Measurements from ENCODE around the gene MYOZ3.

MYOZ3 gene

DNA sequence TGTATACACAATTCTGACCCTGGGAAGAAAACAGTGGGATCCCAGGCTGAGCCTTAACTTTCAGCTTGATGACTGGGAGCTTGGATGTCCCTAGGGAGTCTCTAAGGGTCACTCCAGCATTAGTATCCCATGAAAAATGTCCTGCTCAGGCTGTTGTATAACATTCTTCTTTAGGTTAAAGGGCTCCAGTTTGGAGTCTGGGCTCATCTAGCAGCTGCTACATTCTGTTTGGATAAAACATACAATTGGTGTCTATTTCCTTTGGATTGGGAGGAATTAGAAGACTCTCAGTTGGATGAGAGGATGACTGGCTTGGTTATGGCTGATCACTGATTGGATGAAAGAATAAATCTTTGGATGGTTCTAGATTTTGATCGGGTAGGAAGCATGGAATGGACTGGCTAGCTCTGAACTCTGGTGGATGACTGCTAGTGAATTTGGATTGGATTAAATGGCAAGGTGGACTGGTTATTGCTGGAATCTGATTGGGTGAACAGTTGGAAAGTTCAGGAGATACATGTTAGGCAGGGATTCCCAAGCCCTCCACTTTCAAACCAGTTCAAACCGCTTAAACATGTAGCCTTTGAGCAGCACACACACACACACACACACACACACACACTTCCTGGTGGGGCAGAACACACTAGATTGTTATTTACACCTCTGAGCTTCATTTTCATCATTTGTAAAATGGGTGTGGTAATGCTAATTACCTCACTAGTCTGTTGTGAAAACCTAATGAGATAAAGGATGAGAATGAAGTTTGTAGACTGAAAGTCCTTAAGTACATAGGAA lies 7.1 kb upstream of the MYOZ3 start:
- H3K36me3 ChIP-seq (ENCODE audit: control insufficient read depth in 1 of 2, insufficient read depth in 2 of 2, low read length in 2 of 2), result peaks cover 3 to 20% of the 10 kb centered on the region in 2 donors
- H3K4me3 ChIP-seq (ENCODE audit: low read depth in 1 of 2, low read length in 2 of 2), result no peak overlapping the region
- H3K4me1 ChIP-seq (ENCODE audit: control insufficient read depth in 1 of 2, insufficient read depth in 2 of 2, low read length in 2 of 2), result peaks cover 11 to 71% of the 10 kb centered on the region in 2 donors
- H3K9me3 ChIP-seq (ENCODE audit: control insufficient read depth in 1 of 2, low read length in 2 of 2), result no peaks in the 10 kb centered on the region
- H3K27me3 ChIP-seq (ENCODE audit: low read depth, low read length), result no peaks in the 10 kb centered on the region
- H3K27ac ChIP-seq (ENCODE audit: low read length), result no peak overlapping the region

DNA sequence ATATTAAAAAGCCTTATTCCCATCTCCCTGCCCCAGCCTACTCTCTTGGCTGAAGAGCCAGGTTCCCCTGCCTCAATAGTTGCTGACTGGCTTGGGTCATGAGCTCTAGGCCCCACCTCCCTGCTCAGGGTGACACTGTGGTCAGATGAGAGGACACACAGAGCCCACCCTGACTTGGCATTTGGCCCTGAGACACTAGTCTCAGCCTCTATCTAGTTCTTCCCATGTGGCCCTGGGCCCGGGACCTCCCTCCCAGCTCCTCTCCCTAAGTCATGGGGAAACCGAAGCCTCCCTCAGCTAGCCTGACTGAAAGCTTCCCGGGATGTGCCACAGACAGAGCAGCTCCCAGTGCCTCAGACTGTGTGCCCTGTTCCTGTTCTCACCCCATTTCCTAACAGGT lies 5.8 kb upstream of the MYOZ3 start:
- H3K27ac ChIP-seq (ENCODE audit: low read length), result no peak overlapping the region

DNA sequence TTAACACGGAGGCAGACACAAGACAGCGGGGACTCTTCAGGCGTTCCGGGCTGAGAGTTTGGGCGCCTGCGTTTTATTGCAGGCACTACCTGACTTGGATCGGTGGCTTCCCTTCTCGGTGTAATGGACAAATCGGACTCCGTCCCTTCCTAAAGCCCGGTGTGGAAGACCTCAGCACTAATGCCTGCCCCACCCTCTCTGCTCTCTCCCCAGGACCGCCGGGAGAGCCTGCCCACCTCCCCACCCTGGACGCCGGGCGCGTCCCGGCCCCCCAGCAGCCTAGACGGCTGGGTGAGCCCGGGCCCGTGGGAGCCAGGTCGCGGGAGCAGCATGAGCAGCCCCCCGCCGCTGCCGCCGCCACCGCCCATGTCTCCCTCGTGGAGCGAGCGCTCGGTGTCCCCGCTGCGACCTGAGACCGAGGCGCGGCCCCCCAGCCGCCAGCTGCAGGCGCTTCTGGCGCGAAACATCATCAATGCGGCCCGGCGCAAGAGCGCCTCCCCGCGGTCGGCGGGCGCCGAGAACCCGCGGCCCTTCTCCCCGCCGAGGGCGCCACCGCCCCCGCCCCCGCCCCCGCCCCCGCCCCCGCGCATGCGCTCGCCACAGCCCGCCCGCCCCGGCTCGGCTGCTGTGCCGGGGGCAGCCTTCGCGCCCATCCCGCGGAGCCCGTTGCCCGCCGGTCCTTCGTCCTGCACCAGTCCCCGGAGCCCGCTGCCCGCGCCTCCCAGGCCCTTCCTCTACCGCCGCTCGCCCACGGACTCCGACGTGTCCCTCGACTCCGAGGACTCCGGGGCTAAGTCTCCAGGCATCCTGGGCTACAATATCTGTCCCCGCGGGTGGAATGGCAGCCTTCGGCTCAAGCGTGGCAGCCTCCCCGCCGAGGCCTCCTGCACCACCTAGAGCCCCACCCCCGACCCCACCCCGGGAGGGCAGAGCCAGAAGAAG lies 4.6 kb upstream of the MYOZ3 start:
- Histone ChIP-seq H3K27me3 (ENCODE audit: low read depth, low read length) (no peaks in the 10 kb centered on the region), H3K4me3 (ENCODE audit: low read depth in 1 of 2, low read length in 2 of 2) (peak overlapping the region; percentile 47 to 66), H3K36me3 (ENCODE audit: control insufficient read depth in 1 of 2, insufficient read depth in 2 of 2, low read length in 2 of 2) (no peaks in the 10 kb centered on the region), H3K9me3 (ENCODE audit: control insufficient read depth in 1 of 2, low read length in 2 of 2) (no peaks in the 10 kb centered on the region), H3K4me1 (ENCODE audit: control insufficient read depth in 1 of 2, insufficient read depth in 2 of 2, low read length in 2 of 2) (peaks cover 11 to 73% of the 10 kb centered on the region in 2 donors), H3K27ac (ENCODE audit: low read length) (no peak overlapping the region)

More for the DNA sequence above, 5.8 kb upstream of the MYOZ3 start:
- peaks cover 2 to 7% of the 10 kb centered on the region in 2 donors for H3K36me3 ChIP-seq (ENCODE audit: control insufficient read depth in 1 of 2, insufficient read depth in 2 of 2, low read length in 2 of 2)
- no peaks in the 10 kb centered on the region for H3K27me3 ChIP-seq (ENCODE audit: low read depth, low read length)
- H3K4me1 ChIP-seq (ENCODE audit: control insufficient read depth in 1 of 2, insufficient read depth in 2 of 2, low read length in 2 of 2), result peaks cover 11 to 74% of the 10 kb centered on the region in 2 donors
- no peak overlapping the region for H3K4me3 ChIP-seq (ENCODE audit: low read depth in 1 of 2, low read length in 2 of 2)
- H3K9me3 ChIP-seq (ENCODE audit: control insufficient read depth in 1 of 2, low read length in 2 of 2), result no peaks in the 10 kb centered on the region

DNA sequence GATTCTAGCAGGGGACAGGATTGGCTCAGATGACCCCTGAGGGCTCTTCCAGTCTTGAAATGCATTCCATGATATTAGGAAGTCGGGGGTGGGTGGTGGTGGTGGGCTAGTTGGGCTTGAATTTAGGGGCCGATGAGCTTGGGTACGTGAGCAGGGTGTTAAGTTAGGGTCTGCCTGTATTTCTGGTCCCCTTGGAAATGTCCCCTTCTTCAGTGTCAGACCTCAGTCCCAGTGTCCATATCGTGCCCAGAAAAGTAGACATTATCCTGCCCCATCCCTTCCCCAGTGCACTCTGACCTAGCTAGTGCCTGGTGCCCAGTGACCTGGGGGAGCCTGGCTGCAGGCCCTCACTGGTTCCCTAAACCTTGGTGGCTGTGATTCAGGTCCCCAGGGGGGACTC lies 2.9 kb upstream of the MYOZ3 start:
- H3K4me3 ChIP-seq (ENCODE audit: low read depth in 1 of 2, low read length in 2 of 2), result no peak overlapping the region
- peaks cover 5 to 58% of the 10 kb centered on the region in 2 donors for H3K4me1 ChIP-seq (ENCODE audit: control insufficient read depth in 1 of 2, insufficient read depth in 2 of 2, low read length in 2 of 2)
- H3K27ac ChIP-seq (ENCODE audit: low read length), result no peak overlapping the region
- no peaks in the 10 kb centered on the region for H3K27me3 ChIP-seq (ENCODE audit: low read depth, low read length)
- H3K36me3 ChIP-seq (ENCODE audit: control insufficient read depth in 1 of 2, insufficient read depth in 2 of 2, low read length in 2 of 2), result no peaks in the 10 kb centered on the region
- no peaks in the 10 kb centered on the region for H3K9me3 ChIP-seq (ENCODE audit: control insufficient read depth in 1 of 2, low read length in 2 of 2)

- no peaks in the 10 kb centered on the region for H3K27me3 ChIP-seq (ENCODE audit: low read depth, low read length)
- H3K9me3 ChIP-seq (ENCODE audit: control insufficient read depth in 1 of 2, low read length in 2 of 2), result no peaks in the 10 kb centered on the region
- no peak overlapping the region for H3K27ac ChIP-seq (ENCODE audit: low read length)
- no peaks in the 10 kb centered on the region for H3K36me3 ChIP-seq (ENCODE audit: control insufficient read depth in 1 of 2, insufficient read depth in 2 of 2, low read length in 2 of 2)
- H3K4me3 ChIP-seq (ENCODE audit: low read depth in 1 of 2, low read length in 2 of 2), result no peak overlapping the region
- H3K4me1 ChIP-seq (ENCODE audit: control insufficient read depth in 1 of 2, insufficient read depth in 2 of 2, low read length in 2 of 2), result peaks cover 5 to 51% of the 10 kb centered on the region in 2 donors
These were observed 2.3 kb upstream of the MYOZ3 start for GRCh38 chr5:150658699-150659265.

DNA sequence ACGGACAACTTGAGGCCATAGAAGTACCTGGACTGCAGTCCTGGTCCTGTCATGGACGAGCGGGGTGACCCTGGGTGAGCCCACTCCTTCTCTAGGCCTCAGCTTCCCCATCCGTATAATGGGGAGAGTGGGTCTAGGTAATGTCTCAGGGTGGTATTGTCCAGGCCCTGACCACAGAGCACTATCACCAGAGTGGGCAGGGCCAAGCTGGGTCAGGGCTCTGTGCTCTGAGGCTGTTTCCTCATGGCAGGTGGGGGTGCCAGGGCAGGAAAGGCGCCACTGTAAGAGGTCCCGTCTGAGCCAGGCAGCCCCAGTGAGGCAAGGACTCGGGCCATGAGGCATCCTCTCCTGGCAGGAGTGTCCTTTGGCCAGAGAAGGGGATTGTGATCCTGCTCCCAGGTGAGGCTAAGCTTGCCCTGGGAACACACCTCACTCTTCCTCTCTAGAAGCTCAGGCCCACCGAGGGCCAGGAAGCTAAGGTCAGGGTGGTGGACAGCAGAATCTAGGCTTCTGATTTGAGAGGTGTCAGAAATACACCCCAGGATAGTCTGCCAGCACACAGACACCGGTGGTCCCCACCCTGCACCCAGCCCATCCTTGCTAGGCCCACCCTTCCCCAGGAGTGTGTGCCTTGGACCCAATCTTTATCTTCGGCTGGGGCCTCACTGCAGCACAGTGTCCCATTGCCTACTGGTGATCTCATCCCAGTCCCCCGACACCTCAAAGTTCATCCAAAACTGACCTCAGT lies 1.5 kb upstream of the MYOZ3 start:
- peaks cover 5 to 45% of the 10 kb centered on the region in 2 donors for H3K4me1 ChIP-seq (ENCODE audit: control insufficient read depth in 1 of 2, insufficient read depth in 2 of 2, low read length in 2 of 2)
- no peaks in the 10 kb centered on the region for H3K27me3 ChIP-seq (ENCODE audit: low read depth, low read length)
- no peaks in the 10 kb centered on the region for H3K36me3 ChIP-seq (ENCODE audit: control insufficient read depth in 1 of 2, insufficient read depth in 2 of 2, low read length in 2 of 2)
- no peak overlapping the region for H3K4me3 ChIP-seq (ENCODE audit: low read depth in 1 of 2, low read length in 2 of 2)
- H3K9me3 ChIP-seq (ENCODE audit: control insufficient read depth in 1 of 2, low read length in 2 of 2), result no peaks in the 10 kb centered on the region
- H3K27ac ChIP-seq (ENCODE audit: low read length), result no peak overlapping the region

- Histone ChIP-seq H3K36me3 (ENCODE audit: control insufficient read depth in 1 of 2, insufficient read depth in 2 of 2, low read length in 2 of 2) (no peaks in the 10 kb centered on the region), H3K27ac (ENCODE audit: low read length) (no peak overlapping the region), H3K4me1 (ENCODE audit: control insufficient read depth in 1 of 2, insufficient read depth in 2 of 2, low read length in 2 of 2) (peaks cover 5 to 45% of the 10 kb centered on the region in 2 donors)
These were observed 781 bp upstream of the MYOZ3 start for GRCh38 chr5:150660108-150660831.

GRCh38 chr5:150661821-150662596 lies 958 bp downstream of the MYOZ3 start:
- H3K4me1 ChIP-seq (ENCODE audit: control insufficient read depth in 1 of 2, insufficient read depth in 2 of 2, low read length in 2 of 2), result peaks cover 5 to 38% of the 10 kb centered on the region in 2 donors
- H3K4me3 ChIP-seq (ENCODE audit: low read depth in 1 of 2, low read length in 2 of 2), result no peak overlapping the region
- H3K27ac ChIP-seq (ENCODE audit: low read length), result no peak overlapping the region
- no peaks in the 10 kb centered on the region for H3K9me3 ChIP-seq (ENCODE audit: control insufficient read depth in 1 of 2, low read length in 2 of 2)
- H3K36me3 ChIP-seq (ENCODE audit: control insufficient read depth in 1 of 2, insufficient read depth in 2 of 2, low read length in 2 of 2), result no peaks in the 10 kb centered on the region
- H3K27me3 ChIP-seq (ENCODE audit: low read depth, low read length), result no peaks in the 10 kb centered on the region

More at GRCh38 chr5:150660108-150660831, 781 bp upstream of the MYOZ3 start:
- H3K27me3 ChIP-seq (ENCODE audit: low read depth, low read length), result no peaks in the 10 kb centered on the region
- H3K9me3 ChIP-seq (ENCODE audit: control insufficient read depth in 1 of 2, low read length in 2 of 2), result no peaks in the 10 kb centered on the region
- no peak overlapping the region for H3K4me3 ChIP-seq (ENCODE audit: low read depth in 1 of 2, low read length in 2 of 2)

DNA sequence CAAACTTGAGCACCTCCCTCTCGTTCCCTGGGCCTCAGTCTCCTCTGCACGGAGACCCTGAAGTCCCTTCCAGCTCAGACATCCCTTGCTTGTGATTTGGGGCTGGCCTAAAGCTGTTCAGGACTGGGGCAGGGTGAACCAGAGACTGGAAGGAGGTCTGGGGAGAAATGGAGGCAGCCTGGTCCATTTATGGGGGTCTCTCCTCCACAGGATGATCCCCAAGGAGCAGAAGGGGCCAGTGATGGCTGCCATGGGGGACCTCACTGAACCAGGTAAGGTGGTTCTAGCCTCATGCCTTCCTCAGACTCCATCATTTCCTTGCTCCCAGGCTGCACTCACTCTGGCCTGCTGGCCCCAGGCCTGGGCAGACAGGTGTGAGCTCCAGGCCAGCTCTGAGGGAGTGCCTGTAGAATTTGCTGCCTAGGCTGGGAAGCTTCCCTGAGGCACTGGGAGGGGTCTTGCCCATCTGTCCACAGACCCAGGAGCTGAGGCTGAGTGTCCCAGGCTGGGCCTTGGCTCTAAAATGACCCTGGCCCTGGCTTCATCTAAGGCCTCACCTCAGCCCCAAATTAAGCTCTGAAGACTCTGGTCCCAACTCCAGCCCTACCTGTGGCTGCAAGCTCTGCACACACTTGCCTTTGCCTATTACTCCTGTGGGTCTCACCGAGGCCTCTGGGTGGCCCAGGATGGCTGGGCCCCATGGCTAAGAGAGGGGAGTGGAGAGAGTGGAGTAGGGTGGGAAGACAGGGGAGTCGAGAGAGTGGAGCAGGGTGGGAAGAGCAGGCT lies 1.9 kb downstream of the MYOZ3 start:
- Histone ChIP-seq H3K9me3 (ENCODE audit: control insufficient read depth in 1 of 2, low read length in 2 of 2) (no peaks in the 10 kb centered on the region), H3K4me3 (ENCODE audit: low read depth in 1 of 2, low read length in 2 of 2) (no peak overlapping the region), H3K36me3 (ENCODE audit: control insufficient read depth in 1 of 2, insufficient read depth in 2 of 2, low read length in 2 of 2) (no peaks in the 10 kb centered on the region), H3K4me1 (ENCODE audit: control insufficient read depth in 1 of 2, insufficient read depth in 2 of 2, low read length in 2 of 2) (peaks cover 0 to 30% of the 10 kb centered on the region in 2 donors), H3K27ac (ENCODE audit: low read length) (no peak overlapping the region), H3K27me3 (ENCODE audit: low read depth, low read length) (no peaks in the 10 kb centered on the region)

Measured in muscle layer of duodenum (tissue), 2 donors.